HG03175 (cell line): ENCODE results near the gene CROT.

Source experiments
- ATAC-seq: cut with Tn5 transposase; IDR thresholded peaks from one replicate; pipeline ENCODE4 v1.9.1; 2021; ENCODE audit warnings: mild to moderate bottlenecking, moderate library complexity; ENCODE audit not compliant: unreplicated experiment

The CROT gene

GRCh38 chr7:87413029-87413428 lies 67.6 kb downstream of the CROT start:
- ATAC-seq = no peak

- no peak for ATAC-seq
Observed at GRCh38 chr7:87413951-87414793, 68.7 kb downstream of the CROT start.

- no peak for ATAC-seq
Observed at GRCh38 chr7:87414794-87415188, 69.3 kb downstream of the CROT start.

GRCh38 chr7:87416682-87417587 lies 71.5 kb downstream of the CROT start:
- ATAC-seq = peak; percentile 86

GRCh38 chr7:87420173-87420572 lies 74.7 kb downstream of the CROT start:
- no peak for ATAC-seq

- no peak for ATAC-seq
Observed at GRCh38 chr7:87424075-87424474, 78.6 kb downstream of the CROT start.

GRCh38 chr7:87426160-87426559 lies 80.7 kb downstream of the CROT start:
- no peak for ATAC-seq

- ATAC-seq = no peak
Observed at GRCh38 chr7:87427288-87427687, 81.8 kb downstream of the CROT start.

GRCh38 chr7:87432536-87432935 lies 87.1 kb downstream of the CROT start:
- ATAC-seq = no peak

GRCh38 chr7:87435546-87435945 lies 90.1 kb downstream of the CROT start:
- ATAC-seq = no peak

- peak; percentile 94 for ATAC-seq
Observed at GRCh38 chr7:87445897-87446296, 100.4 kb downstream of the CROT start.

- no peak for ATAC-seq
Observed at GRCh38 chr7:87447116-87447635, 101.7 kb downstream of the CROT start.

GRCh38 chr7:87448388-87448787 lies 102.9 kb downstream of the CROT start:
- ATAC-seq = no peak
